Ammon's horn (tissue), 1 donor: Measurements from ENCODE around the gene R3HDM1.
"Not testable (repeated sequence)": the region's sequence is repeated elsewhere in the genome, so short reads cannot be mapped to it uniquely, and the experiment has no call there.

Experiments
- DNase-seq: peaks from one replicate; pipeline ENCODE4 v3.0.0-alpha.2; 2016; ENCODE audit warnings: low spot score

R3HDM1 gene

GRCh38 chr2:135531231-135532197, at the start of gene R3HDM1:
TSS of gene R3HDM1 (plus strand) at chr2:135531484. CDS start at chr2:135604846, 73,362 bp downstream.
- peak; percentile 100 for DNase-seq

- DNase-seq = no peak
Measured at GRCh38 chr2:135485441-135485840, 45.8 kb upstream of the R3HDM1 start.

GRCh38 chr2:135490376-135490775, 40.9 kb upstream of the R3HDM1 start:
- DNase-seq = no peak

- no peak for DNase-seq
Measured at GRCh38 chr2:135494503-135494902, 36.8 kb upstream of the R3HDM1 start.

- no peak for DNase-seq
Measured at GRCh38 chr2:135494917-135495316, 36.4 kb upstream of the R3HDM1 start.

GRCh38 chr2:135498588-135498987, 32.7 kb upstream of the R3HDM1 start:
- not testable (repeated sequence) for DNase-seq

- no peak for DNase-seq
Measured at GRCh38 chr2:135504811-135505210, 26.5 kb upstream of the R3HDM1 start.

- no peak for DNase-seq
Measured at GRCh38 chr2:135510577-135510976, 20.7 kb upstream of the R3HDM1 start.

- DNase-seq = no peak
Measured at GRCh38 chr2:135512099-135512498, 19.2 kb upstream of the R3HDM1 start.

GRCh38 chr2:135525786-135526185, 5.5 kb upstream of the R3HDM1 start:
- no peak for DNase-seq

- no peak for DNase-seq
Measured at GRCh38 chr2:135528006-135528405, 3.3 kb upstream of the R3HDM1 start.

GRCh38 chr2:135530313-135531230, 712 bp upstream of the R3HDM1 start, which contains the start of gene ZRANB3:
TSS of gene ZRANB3 (minus strand) at chr2:135531218.
- DNase-seq = peak; percentile 99

GRCh38 chr2:135532581-135532980, 1.3 kb downstream of the R3HDM1 start:
- DNase-seq = no peak

- DNase-seq = not testable (repeated sequence)
Measured at GRCh38 chr2:135533545-135533944, 2.3 kb downstream of the R3HDM1 start.

- no peak for DNase-seq
Measured at GRCh38 chr2:135546436-135546835, 15.2 kb downstream of the R3HDM1 start.

- no peak for DNase-seq
Measured at GRCh38 chr2:135547311-135547710, 16.0 kb downstream of the R3HDM1 start.

- no peak for DNase-seq
Measured at GRCh38 chr2:135551356-135551755, 20.1 kb downstream of the R3HDM1 start.

GRCh38 chr2:135552887-135553286, 21.6 kb downstream of the R3HDM1 start:
- DNase-seq = no peak

- no peak for DNase-seq
Measured at GRCh38 chr2:135555311-135555710, 24.0 kb downstream of the R3HDM1 start.

- DNase-seq = no peak
Measured at GRCh38 chr2:135557530-135557929, 26.2 kb downstream of the R3HDM1 start.

- DNase-seq = no peak
Measured at GRCh38 chr2:135561925-135562324, 30.6 kb downstream of the R3HDM1 start.

GRCh38 chr2:135563793-135564192, 32.5 kb downstream of the R3HDM1 start:
- DNase-seq = no peak
